Osteoblast (primary cell): ENCODE results near the gene GPR108. TPM values are rescaled to one million over a fixed set of nuclear protein-coding genes. Genes with fewer than 3 reads are reported as not detected.

Experiments
- DNase-seq: peaks from one replicate; pipeline ENCODE4 v3.0.0; 2011; ENCODE audit warnings: low spot score, mixed read lengths; ENCODE audit not compliant: insufficient read length; ENCODE audit errors: missing footprints
- H2AFZ ChIP-seq: 2 replicates; pipeline ENCODE4 v1.6.0; 2011; ENCODE audit warnings: mild to moderate bottlenecking, low read length
- H3K27ac ChIP-seq: 2 replicates; pipeline ENCODE4 v1.5.1; 2011; ENCODE audit warnings: mild to moderate bottlenecking, low read depth, low read length, moderate library complexity
- H3K27me3 ChIP-seq: 2 replicates; pipeline ENCODE4 v1.6.0; 2012; ENCODE audit warnings: mild to moderate bottlenecking, control low read depth, inconsistent platforms, low read length, moderate library complexity; ENCODE audit not compliant: insufficient read depth
- H3K36me3 ChIP-seq: 2 replicates; pipeline ENCODE4 v1.5.1; 2011; ENCODE audit warnings: mild to moderate bottlenecking, low read length, control low read depth, moderate library complexity; ENCODE audit not compliant: insufficient read depth
- H3K4me1 ChIP-seq: 2 replicates; pipeline ENCODE4 v1.5.1; 2011; ENCODE audit warnings: mild to moderate bottlenecking, low read length, control low read depth, moderate library complexity; ENCODE audit not compliant: insufficient read depth
- H3K4me2 ChIP-seq: 2 replicates; pipeline ENCODE4 v1.6.0; 2011; ENCODE audit warnings: mild to moderate bottlenecking, low read length; ENCODE audit not compliant: insufficient read depth
- H3K4me3 ChIP-seq: fragments of 200-600 bp; sonication (generic); 3 replicates; pipeline ENCODE4 v1.5.1; 2012; ENCODE audit warnings: mild to moderate bottlenecking, low read length, inconsistent platforms; ENCODE audit not compliant: insufficient read depth
- H3K79me2 ChIP-seq: 2 replicates; pipeline ENCODE4 v1.6.0; 2012; ENCODE audit warnings: mild to moderate bottlenecking, low read length, control low read depth, inconsistent platforms; ENCODE audit not compliant: insufficient read depth
- H3K9me3 ChIP-seq: 2 replicates; pipeline ENCODE4 v1.5.1; 2011; ENCODE audit warnings: low read depth, low read length, control low read depth
- H4K20me1 ChIP-seq: 2 replicates; pipeline ENCODE4 v1.6.0; 2012; ENCODE audit warnings: mild to moderate bottlenecking, low read length, control low read depth; ENCODE audit not compliant: insufficient read depth
- CTCF ChIP-seq: IDR thresholded peaks from 2 replicates; pipeline ENCODE4 v1.5.1; 2011; ENCODE audit warnings: mild to moderate bottlenecking, low read depth, low read length, moderate library complexity; ENCODE audit errors: extremely low read depth
- total RNA-seq: library from RNA; depleted of rRNA; stranded (reverse); fragments of >200 nt; gene quantifications from 2 replicates; pipeline ENCODE4 v1.2.3, GENCODE V29; 2012

Gene GPR108
- total RNA-seq, 1 donor: 42.3 TPM

- peak; percentile 15 for TF ChIP-seq CTCF
- Histone ChIP-seq H3K27me3 (no peaks in the 10 kb centered on the region), H3K4me3 (no peak overlapping the region)
These were observed 3.9 kb downstream of the GPR108 start for GRCh38 chr19:6733338-6734095.

GRCh38 chr19:6732803-6733337 lies 4.5 kb downstream of the GPR108 start:
- Histone ChIP-seq H3K4me3 (no peak overlapping the region), H2AFZ (no peak overlapping the region), H3K79me2 (peaks cover 7% of the 10 kb centered on the region), H3K9me3 (no peaks in the 10 kb centered on the region), H3K36me3 (no peaks in the 10 kb centered on the region), H3K27ac (no peak overlapping the region), H3K4me1 (peaks cover 12% of the 10 kb centered on the region), H3K4me2 (no peak overlapping the region), H4K20me1 (no peaks in the 10 kb centered on the region), H3K27me3 (no peaks in the 10 kb centered on the region)
- peak; percentile 58 for DNase-seq
- TF ChIP-seq CTCF: no peak

More at GRCh38 chr19:6733338-6734095, 3.9 kb downstream of the GPR108 start:
- DNase-seq: peak; percentile 83
- H3K4me1 ChIP-seq: peaks cover 18% of the 10 kb centered on the region
- no peak overlapping the region for H2AFZ ChIP-seq
- H3K4me2 ChIP-seq: no peak overlapping the region
- peaks cover 7% of the 10 kb centered on the region for H3K79me2 ChIP-seq
- no peaks in the 10 kb centered on the region for H3K9me3 ChIP-seq
- no peaks in the 10 kb centered on the region for H3K36me3 ChIP-seq
- H4K20me1 ChIP-seq: no peaks in the 10 kb centered on the region
- no peak overlapping the region for H3K27ac ChIP-seq

GRCh38 chr19:6731822-6732221 lies 5.6 kb downstream of the GPR108 start:
- H3K36me3 ChIP-seq: no peaks in the 10 kb centered on the region
- H3K27me3 ChIP-seq: no peaks in the 10 kb centered on the region
- no peak overlapping the region for H3K4me3 ChIP-seq
- H3K4me2 ChIP-seq: no peak overlapping the region
- TF ChIP-seq CTCF: no peak
- H3K79me2 ChIP-seq: peaks cover 7% of the 10 kb centered on the region
- DNase-seq: peak; percentile 39
- H3K9me3 ChIP-seq: no peaks in the 10 kb centered on the region
- no peak overlapping the region for H2AFZ ChIP-seq
- H3K4me1 ChIP-seq: peaks cover 10% of the 10 kb centered on the region
- no peaks in the 10 kb centered on the region for H4K20me1 ChIP-seq
- H3K27ac ChIP-seq: no peak overlapping the region

GRCh38 chr19:6730941-6731670 lies 6.3 kb downstream of the GPR108 start:
- Histone ChIP-seq H3K36me3 (no peaks in the 10 kb centered on the region), H4K20me1 (no peaks in the 10 kb centered on the region), H3K27ac (no peak overlapping the region), H3K4me1 (peaks cover 4% of the 10 kb centered on the region), H3K27me3 (no peaks in the 10 kb centered on the region), H3K79me2 (peaks cover 7% of the 10 kb centered on the region), H3K4me3 (no peak overlapping the region), H3K4me2 (no peak overlapping the region), H3K9me3 (no peaks in the 10 kb centered on the region), H2AFZ (no peak overlapping the region)
- no peak for TF ChIP-seq CTCF
- peak; percentile 80 for DNase-seq
